HG03280 (cell line): ENCODE data around the gene TAOK2.
"Not testable (repeated sequence)": the region's sequence is repeated elsewhere in the genome, so short reads cannot be mapped to it uniquely, and the experiment has no call there.

Experiments
- ATAC-seq: cut with Tn5 transposase; IDR thresholded peaks from one replicate; pipeline ENCODE4 v1.9.1; 2021; ENCODE audit warnings: mild to moderate bottlenecking, moderate library complexity; ENCODE audit not compliant: unreplicated experiment

TAOK2 gene

DNA sequence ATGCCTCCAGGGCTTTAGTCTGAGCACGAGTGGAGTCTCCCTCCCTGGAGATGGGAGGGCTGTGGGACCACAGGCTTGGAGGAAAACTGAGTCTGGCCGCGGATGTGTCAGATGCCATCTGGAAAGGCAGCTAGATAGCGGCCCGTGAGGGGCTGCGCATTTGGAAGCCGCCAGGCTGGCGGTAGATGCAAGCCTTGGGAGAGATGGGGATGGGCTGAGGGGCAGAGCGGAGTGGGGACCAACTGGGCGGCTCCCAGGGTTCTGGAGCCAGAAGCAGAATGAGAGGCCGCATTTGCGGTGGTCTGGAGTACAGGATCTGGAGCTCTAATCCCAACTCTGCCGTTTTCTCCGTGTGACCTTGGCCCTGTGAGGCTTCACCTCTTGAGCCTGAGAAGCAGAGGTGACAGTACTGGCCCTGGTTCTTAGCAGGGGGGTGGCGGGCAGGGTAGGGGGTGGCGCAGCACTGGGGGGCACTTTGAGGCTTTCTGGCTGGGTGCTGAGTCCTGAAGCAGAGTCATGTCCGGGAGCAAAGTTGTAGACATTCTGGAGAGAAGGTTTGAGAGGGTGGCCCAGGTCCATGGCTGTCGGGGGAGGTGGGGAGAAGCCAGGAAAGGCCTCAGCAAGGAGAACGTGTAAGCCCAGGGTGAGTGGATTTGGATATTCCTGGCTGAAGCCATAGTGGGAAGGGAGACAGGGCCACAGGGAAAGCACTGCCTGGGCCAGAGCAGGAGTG is 29.1 kb downstream of the TAOK2 start:
- ATAC-seq: no peak

DNA sequence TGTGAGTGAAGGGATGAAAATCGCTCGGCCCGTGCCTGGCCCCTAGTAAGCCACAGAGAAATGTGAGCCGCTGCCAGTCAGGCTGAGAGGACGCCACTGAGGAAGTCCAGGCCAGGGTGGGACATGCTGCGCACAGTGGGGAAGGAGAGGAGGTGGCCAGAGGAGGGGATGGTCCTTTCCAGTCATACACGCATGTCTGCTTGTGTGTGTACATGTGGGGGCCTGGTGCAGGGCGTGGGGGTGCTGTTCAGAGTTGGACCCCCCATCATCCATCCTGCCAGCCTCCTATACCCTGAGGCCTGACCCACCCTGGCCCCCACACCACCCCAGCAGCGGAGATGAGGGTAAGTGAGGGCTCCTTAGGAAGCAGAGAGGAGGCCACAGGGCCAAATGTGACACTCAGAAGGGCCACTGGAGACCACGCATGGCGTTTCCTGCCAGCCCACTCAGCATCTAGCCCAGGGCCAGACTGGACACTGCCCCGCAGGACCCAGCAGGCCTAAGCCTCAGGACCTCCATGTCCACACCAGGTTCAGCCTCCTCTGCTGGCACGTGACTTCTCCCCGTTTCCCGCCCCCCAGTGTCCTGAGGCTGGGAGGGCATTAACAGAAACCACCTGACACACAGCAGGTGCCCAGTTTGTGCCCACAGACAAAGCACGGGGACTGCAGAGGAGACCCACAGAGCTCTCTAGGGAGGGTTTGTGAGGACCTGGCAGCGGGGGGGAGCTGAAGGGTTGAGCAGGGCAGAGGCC is 30.2 kb downstream of the TAOK2 start:
- ATAC-seq: no peak

DNA sequence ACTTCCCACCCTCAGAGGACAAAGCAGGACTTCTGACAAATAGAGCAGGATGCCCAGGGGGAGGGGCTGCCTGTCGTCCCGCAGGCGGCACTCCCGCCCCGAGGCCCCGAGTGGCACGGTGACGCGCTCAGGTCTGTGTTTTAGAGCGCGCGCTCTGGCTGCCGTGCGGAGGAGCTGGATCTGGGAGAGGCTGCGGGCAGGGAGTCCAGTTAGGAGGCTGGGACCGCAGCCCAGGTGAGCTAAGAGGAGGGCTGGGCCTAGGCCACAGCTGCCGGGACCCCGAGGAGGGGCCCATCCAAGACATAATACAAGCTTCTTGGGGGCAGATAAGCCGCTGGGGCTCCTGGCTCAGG is 30.7 kb downstream of the TAOK2 start:
- no peak for ATAC-seq

DNA sequence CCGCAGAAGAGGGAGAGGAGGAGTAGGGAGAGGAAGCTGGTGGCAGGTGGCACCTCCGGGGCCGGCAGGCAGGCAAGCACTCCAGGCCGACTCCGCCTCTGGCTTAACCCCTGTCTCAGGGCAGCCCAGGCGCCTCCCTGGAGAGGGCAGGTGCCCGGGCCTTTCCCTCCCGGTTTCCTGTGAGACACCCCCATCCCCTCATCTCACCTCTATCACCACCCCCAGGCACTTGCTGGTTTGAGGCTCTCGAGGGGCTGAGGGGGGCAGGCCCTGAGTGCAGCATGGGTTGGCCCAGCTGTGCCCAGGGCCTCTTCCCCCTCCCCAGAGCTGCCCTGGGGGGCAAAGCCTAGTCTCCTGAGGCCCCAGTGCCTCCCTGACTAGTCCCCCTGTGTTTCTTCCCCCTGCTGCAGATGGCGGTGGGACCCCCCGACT is 31.2 kb downstream of the TAOK2 start:
- no peak for ATAC-seq

DNA sequence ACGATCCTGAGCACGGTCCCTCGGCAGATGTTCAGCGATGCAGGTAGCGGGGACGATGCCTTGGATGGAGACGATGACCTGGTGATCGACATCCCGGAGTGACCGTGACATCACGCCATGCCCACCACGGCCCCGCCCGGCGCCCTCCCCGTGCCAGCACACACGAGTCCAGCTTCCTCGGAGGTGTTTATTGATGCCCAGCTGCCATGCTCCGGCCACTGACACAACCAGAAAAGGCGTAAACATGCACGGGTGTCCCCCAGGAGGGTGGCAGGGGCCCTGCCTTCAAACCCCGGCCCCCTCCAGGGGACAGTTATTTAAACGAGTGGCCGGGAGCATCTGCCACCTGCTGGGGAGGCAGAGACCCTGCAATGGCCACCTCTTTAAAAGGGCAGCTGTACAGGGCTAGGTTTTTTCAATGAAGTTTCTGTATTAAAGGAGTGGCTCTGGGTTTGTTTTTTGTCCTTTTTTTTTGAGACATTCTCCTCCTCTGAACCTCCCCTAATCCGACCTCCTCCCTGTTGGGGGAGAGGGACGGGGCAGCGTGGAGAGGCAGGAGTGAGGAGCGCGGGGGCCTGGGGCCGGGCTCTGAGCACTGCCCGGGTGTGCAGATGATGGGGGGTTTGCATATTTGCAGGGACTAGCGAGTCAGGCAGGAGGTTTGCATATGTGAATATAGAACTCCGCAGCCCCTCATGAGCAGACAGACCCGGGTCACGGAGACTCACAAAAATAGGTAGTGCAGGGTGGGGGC is 31.9 kb downstream of the TAOK2 start:
- no peak for ATAC-seq

DNA sequence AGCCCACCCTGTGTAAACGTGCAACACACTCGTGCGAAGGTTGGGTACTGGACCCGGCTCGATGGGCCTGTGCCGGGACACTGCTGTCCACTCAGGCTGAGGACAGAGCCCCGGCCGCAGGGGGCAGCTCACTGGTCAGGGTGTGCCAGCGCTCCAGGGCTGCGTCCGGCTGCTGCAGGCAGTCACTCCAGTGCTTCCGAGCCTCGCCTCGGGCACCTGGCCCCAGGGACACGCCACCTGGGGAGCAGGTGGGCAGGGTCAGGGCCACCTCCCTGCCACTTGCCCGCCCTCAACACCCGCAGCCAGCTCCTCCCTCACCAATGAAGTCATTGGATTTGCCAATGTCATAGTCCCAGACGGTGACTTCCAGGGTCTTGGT is 32.4 kb downstream of the TAOK2 start:
- ATAC-seq: no peak

DNA sequence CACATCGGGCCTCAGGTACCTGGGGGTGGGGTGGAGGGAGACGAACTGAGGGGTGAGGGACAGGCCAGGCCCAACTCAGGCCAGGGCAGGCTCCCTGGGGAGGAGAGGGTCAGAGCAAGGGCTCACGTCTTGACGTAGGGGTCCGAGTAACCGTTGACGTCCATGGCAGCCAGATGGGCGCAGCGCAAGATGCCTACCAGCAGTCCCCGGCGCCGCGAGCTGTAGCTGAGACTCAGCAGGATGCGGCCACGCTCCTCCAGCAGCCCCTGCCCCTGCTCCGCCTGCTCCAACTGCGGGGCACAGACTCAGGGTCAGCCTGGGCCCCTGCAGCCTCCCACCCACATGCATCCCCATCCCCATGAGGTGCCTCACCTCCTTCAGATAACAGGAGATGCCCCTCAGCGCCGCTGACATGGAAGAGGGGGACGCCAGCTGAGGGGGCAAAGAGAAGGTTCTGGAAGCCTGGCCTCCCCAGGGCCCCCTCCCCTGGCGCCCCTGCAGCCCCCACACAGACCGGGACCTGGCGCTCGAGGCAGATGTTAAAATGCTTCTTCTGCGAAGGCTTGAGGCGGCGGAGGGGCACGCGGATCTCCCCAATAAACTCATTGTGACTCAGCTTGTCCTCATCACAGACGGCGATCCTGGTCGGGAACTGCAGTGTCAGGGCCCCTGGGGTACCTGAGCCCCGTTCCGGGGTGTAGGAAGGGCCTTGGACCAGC is 33.1 kb downstream of the TAOK2 start:
- ATAC-seq: no peak

DNA sequence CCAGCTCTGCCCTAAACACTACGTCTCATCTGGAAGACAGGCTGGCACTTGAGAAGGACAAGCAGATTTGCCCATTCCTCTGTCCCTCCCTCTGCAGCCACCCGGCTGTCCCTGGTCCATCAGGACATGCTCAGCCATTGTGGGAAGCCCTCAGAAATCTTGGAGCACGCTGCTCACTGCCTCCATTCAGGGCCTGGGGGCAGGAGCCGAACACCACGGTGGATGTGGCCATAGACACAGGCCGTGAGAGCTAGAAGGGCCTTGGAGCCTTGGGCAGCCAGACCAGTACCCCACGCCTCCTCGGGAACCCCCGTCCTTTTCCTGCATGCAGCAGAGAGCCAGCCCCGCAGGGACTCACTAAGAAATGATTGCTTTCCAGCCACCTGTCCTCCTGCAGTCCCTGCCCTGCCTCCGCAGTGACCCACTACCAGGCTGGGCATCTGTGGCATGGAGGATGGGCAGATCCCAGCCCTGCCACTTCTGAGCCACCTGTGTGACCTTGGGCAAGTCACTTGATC is 33.8 kb downstream of the TAOK2 start:
- ATAC-seq: no peak

DNA sequence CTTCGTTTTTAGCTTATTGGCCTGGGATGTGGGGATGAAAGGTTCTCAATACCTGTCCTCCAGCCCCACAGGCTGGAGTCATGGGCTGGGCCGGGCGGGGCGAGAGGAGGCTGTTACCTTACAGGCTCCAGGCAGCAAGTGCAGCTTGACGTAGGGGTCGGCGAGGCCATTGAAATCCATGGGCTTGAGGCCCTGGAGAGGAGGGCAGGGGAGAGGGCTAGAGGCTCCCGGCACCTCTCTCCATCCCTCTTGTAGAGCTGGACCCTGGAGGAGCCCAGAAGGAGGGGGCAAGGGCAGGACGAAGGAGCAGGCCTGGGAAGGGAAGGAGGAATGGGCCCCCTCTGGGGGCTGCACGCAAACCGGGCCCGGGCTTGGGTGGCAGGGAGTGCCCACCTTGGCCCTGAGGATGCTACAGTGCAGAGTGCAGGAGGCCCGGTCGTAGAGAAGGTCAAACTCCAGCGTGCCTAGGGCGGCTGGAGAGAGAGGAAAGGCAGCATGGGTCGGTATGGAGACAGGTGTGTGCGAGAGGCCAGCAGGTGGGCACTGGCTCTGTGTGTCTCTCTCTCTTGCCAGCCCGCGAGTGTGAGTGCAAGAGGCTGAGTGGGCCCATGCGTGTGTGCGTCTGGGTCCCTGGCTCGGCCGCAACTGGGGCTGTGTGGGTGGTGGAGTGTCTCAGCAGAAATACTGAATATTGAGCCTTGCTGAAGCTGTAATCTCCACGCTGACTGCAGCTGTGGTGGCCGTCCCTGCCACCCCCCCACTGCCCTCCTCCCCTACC is 35.6 kb downstream of the TAOK2 start:
- no peak for ATAC-seq

DNA sequence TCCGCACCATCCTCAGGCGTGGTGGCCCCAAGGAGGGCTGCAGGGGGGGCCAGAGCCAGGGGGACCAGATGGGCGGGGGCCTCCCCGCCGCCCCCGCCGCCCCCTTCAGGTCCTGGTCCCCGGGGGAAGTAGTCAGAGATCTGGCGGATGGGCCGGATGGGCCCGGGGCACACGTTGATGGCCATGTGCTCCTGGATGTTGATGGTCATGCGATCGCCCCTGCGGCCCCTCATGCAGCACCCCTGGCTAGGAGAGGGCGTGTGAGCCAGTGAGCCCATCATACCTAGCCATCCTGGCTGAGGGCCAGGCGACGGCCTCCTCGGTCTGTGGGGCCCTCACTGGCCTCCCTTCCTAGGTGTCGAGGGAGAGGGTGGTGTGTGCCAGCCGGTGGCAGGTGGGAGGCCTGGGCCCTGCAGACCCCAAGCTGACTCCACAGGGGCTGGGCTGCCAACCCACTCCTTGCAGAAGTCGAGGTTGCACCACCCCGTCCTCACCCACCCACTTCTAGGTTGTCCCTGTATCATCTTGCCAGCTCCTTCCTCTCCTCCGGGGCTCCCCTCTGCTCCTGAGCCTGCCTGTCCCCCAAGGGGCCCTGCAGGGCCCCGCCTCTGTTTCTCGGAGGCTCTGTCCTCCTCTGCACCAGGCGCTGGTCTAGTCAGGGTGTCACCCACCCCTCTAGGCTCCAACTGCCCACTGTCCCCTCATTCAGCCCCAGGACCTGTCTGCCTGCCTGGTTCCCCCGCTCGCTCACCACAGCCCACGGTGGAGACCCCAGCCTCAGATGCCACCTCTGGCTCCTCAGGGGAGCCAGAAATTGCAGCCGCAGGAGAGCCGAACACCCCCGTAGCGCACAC is 36.5 kb downstream of the TAOK2 start:
- ATAC-seq: no peak

DNA sequence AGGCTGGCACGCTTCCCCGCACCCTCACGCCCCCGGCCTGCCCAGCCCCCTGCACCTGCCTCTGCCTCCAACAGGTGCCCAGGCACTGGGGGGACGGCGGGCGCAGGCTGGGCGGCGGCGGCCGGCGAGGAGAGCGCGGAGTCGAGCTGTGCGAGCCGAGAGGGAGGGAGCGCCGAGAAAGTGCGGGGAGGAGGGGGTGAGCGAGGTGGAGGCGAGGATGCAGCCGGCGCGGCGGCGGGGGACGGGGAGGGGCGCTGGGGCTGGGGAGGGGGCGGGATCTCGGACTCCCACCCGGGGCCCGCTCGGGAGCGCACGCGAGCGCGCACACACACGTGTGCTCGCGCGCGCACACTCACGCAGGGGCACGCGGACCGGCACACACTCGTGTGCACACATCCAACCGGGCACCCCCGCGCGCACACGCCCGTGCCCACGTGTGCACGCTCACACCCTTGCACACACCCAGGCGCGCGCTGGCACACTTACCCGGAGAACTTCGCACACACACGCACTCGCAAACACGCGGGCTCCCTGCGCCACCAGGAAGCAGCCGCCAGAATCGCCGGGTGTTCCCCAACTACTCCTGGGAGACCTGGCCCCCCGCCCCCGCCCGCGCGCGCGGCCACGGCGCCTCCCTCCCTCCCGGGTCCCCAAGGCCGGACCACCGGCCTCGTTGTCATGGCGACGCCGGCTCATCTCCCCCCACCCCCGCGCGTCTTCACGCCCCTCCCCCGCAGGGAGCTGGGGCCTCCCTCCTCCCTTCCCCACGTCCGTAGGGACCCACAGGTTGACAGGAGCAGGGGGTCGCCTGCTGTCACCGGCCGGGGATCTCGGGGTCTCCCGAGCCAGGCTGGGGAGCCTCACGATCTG is 37.4 kb downstream of the TAOK2 start, which contains the start of gene DOC2A:
DOC2A (minus strand) TSS at position 184 of the 870 bp plus-strand sequence. CDS start 805 bp downstream, outside the sequence.
- ATAC-seq: no peak

DNA sequence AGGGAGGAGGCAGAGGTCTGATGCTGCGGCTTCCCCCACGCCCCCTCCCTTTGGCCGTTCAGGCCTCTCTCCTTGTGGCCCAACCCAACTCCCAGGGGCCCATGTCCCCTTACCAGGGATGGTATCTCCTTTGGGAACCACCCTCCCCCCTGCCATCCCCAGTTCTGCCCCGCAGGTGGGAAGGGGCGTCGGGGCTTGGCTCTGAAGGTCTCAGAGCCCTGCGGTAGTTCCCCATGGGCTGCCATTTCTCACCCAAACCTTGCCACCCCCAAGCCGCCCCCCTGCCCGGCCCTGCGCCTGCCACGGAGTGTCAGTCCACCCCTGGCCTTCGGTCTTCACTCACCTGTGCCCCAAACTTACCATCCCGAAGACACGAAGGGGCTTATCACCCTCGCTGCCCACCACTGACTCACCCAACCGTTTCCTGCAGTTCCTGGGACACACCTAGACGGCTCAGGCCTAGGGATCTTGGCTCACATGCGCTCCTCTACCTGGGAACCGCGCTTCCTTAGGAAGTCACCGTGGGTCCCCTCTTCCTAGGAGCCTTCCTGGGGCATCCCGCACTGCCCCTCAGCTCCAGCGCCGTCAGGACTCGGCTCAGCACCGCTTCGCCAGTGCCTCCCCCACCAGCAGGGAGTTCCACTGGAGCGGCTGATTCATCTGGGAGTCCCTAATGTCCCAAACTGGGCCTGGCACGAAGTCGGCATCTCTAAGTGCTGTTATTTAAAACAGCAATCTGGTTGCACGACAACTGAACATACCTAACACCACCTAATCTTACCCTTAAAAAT is 38.2 kb downstream of the TAOK2 start:
- ATAC-seq: no peak

DNA sequence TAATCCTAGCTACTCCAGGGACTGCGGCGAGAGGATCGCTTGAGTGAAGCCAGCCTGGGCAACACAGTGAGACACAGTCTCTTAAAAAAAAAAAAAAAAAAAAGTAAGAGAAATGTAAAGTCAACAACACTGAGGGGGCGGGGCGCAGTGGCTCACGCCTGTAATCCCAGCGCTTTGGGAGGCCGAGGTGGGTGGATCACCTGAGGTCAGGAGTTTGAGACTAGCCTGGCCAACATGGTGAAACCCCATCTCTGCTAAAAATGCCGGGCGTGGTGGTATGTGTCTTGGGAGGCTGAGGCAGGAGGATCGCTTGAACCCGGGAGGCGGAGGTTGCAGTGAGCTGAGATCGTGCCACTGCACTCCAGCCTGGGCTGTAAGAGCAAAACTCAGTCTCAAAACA is 38.9 kb downstream of the TAOK2 start:
- ATAC-seq: not testable (repeated sequence)

DNA sequence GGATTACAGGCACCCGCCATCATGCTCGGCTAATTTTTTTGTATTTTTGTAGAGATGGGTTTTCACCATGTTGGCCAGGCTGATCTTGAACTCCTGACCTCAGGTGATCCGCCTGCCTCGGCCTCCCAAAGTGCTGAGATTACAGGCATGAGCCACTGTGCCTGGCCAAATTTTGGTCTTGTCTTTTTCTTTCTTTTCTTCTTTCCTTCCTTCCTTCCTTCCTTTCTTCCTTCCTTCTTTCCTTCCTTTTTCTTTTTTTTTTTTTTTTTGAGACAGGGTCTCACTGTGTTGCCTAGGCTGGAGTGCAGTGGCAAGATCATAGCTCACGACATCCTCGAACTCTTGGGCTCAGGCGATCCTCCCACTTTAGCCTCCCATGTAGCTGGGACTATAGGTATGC is 41.8 kb downstream of the TAOK2 start:
- not testable (repeated sequence) for ATAC-seq

DNA sequence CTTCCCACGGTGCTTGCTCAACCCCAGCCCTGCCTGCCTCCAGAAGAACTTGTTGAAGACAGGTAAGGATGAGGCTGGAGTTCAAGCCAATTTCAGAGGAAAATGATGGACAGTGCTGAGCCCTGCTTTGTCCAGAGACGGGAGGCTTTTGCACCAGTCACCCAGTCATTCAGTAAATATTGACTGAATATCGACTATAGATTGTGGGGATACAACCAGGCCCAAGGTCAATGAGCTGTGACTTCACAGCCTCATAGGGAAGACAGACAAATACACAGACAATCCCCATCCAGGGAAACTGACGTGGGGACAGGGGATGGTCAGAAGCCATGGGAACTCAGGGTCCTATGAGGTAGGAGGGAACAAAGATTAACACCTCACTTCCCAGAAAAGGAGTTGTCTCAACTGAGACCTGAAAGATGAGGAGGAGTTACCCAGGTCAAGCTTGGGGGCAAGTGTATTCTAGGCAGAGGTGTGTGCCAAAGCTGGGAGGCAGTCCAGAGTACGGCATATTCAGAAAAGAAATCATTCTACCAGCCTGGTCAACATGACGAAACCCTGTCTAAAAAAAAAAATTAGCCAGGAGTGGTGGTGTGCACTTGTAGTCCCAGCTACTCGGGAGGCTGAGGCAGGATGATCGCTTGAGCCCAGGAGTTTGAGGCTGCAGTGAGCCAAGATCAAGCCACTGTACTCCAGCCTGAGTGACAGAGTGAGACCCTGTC is 43.0 kb downstream of the TAOK2 start:
- no peak for ATAC-seq

DNA sequence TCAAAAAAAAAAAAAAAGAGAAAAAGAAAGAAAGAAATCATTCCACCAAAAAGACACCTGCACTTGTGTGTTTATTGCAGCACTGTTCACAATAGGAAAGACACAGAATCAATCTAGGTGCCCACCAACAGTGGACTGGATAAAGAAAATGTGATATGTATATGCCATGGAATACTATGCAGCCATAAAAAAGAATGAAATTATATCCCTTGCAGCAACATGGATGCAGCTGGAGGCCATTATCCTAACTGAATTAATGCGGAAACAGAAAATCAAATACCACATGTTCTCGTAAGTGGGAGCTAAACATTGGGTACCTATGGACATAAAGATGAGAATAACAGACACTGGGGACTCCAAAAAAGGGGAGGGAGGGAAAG is 43.6 kb downstream of the TAOK2 start:
- ATAC-seq: no peak

DNA sequence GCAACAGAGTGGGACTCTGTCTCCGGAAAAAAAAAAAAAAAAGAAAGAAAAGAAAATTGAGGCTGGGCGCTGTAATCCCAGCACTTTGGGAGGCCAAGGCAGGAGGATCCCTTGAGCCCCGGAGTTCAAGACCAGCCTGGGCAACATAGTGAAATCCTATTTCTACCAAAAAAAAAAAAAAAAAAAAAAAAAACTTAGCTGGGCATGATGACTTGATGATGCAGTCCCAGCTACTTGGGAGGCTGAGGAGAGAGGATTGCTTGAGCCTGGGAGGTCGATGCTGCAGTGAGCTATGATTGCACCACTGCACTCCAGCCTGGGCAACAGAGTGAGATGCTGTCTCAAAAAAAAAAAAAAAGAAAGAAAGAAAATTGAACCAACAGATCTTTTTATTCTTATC is 44.3 kb downstream of the TAOK2 start:
- ATAC-seq: not testable (repeated sequence)
